Activated T-cell treated with anti-CD3 and anti-CD28 coated beads, Interleukin-2, amount 50 U/mL, for 72 hours (primary cell): ENCODE results near the gene USP44. TPM values are rescaled to one million over a fixed set of nuclear protein-coding genes. Genes with fewer than 3 reads are reported as not detected.
A peak's percentile ranks its signal among the peaks of the same experiment; 100 is the strongest.

ENCODE experiments used
- ATAC-seq, 2 donors: fragments of 150-1000 bp; cut with Tn5 transposase; replicated peaks in 1 of 2; 2 replicates each; pipeline ENCODE4 v1.10.0; 2021; ENCODE audit warnings: moderate library complexity in 2 of 2, mild to moderate bottlenecking in 1 of 2
- DNase-seq, 2 donors: peaks; one replicate each; pipeline ENCODE4 v3.0.0; 2021 to 2022; ENCODE audit warnings: mixed read lengths in 1 of 2
- H3K27ac Mint-ChIP-seq: one replicate; pipeline ENCODE4 v1.8.0; 2022; ENCODE audit warnings: mild to moderate bottlenecking, moderate library complexity, mixed read lengths
- H3K27me3 Mint-ChIP-seq: one replicate; pipeline ENCODE4 v1.8.0; 2022; ENCODE audit warnings: low read depth, mixed read lengths
- H3K36me3 Mint-ChIP-seq, 2 donors: one replicate each; pipeline ENCODE4 v1.8.0; 2022; ENCODE audit warnings: mixed read lengths in 2 of 2, mild to moderate bottlenecking in 1 of 2; ENCODE audit not compliant: insufficient read depth in 2 of 2
- H3K4me1 Mint-ChIP-seq: one replicate; pipeline ENCODE4 v1.8.0; 2022; ENCODE audit warnings: low read depth, mixed read lengths
- H3K4me3 Mint-ChIP-seq, 2 donors: one replicate each; pipeline ENCODE4 v1.8.0; 2022; ENCODE audit warnings: mild to moderate bottlenecking in 2 of 2, mixed read lengths in 2 of 2, moderate library complexity in 2 of 2
- H3K9me3 Mint-ChIP-seq, 2 donors: one replicate each; pipeline ENCODE4 v1.8.0; 2022; ENCODE audit warnings: mixed read lengths in 2 of 2
- total RNA-seq, 2 donors: library from RNA; stranded (reverse); gene quantifications; one replicate each; pipeline ENCODE4 v1.2.3, GENCODE V29; 2022

Gene USP44
- total RNA-seq, 2 donors from 2014 or later, result 8.4 to 12.0 TPM

GRCh38 chr12:95545303-95545702, 6.0 kb downstream of the USP44 start:
- peaks cover 1 to 2% of the 10 kb centered on the region in 2 donors for H3K9me3 Mint-ChIP-seq
- DNase-seq (no peak), ATAC-seq (no peak)
- no peak overlapping the region for H3K27ac Mint-ChIP-seq
- H3K27me3 Mint-ChIP-seq, result no peaks in the 10 kb centered on the region
- H3K4me3 Mint-ChIP-seq, result no peak overlapping the region
- peaks cover 4 to 6% of the 10 kb centered on the region in 2 donors for H3K36me3 Mint-ChIP-seq
- peaks cover 38% of the 10 kb centered on the region for H3K4me1 Mint-ChIP-seq

- no peak overlapping the region for H3K27ac Mint-ChIP-seq
- no peak for ATAC-seq
- H3K36me3 Mint-ChIP-seq, result peaks cover 4 to 6% of the 10 kb centered on the region in 2 donors
- DNase-seq, result no peak
- peaks cover 1 to 2% of the 10 kb centered on the region in 2 donors for H3K9me3 Mint-ChIP-seq
- H3K27me3 Mint-ChIP-seq, result no peaks in the 10 kb centered on the region
- peaks cover 37% of the 10 kb centered on the region for H3K4me1 Mint-ChIP-seq
- H3K4me3 Mint-ChIP-seq, result no peak overlapping the region
Measured at GRCh38 chr12:95544756-95545155, 6.5 kb downstream of the USP44 start.

GRCh38 chr12:95543305-95543704, 8.0 kb downstream of the USP44 start:
- H3K4me1 Mint-ChIP-seq, result peaks cover 29% of the 10 kb centered on the region
- H3K27ac Mint-ChIP-seq, result no peak overlapping the region
- DNase-seq, result no peak

GRCh38 chr12:95541436-95541835, 9.8 kb downstream of the USP44 start:
- no peaks in the 10 kb centered on the region for H3K27me3 Mint-ChIP-seq
- no peaks in the 10 kb centered on the region for H3K9me3 Mint-ChIP-seq
- no peak overlapping the region for H3K27ac Mint-ChIP-seq
- DNase-seq, result no peak
- no peak overlapping the region for H3K4me3 Mint-ChIP-seq
- no peak for ATAC-seq
- H3K4me1 Mint-ChIP-seq, result peaks cover 14% of the 10 kb centered on the region
- H3K36me3 Mint-ChIP-seq, result no peaks in the 10 kb centered on the region

More at GRCh38 chr12:95543305-95543704, 8.0 kb downstream of the USP44 start:
- no peak for ATAC-seq
- Mint-ChIP-seq H3K4me3 (no peak overlapping the region), H3K36me3 (peaks cover 0 to 2% of the 10 kb centered on the region in 2 donors), H3K9me3 (no peaks in the 10 kb centered on the region), H3K27me3 (no peaks in the 10 kb centered on the region)

GRCh38 chr12:95538656-95539055, 12.6 kb downstream of the USP44 start:
- DNase-seq (no peak), ATAC-seq (no peak)

GRCh38 chr12:95538006-95538405, 13.3 kb downstream of the USP44 start:
- no peaks in the 10 kb centered on the region for H3K36me3 Mint-ChIP-seq
- H3K4me3 Mint-ChIP-seq, result no peak overlapping the region
- DNase-seq, result no peak
- H3K9me3 Mint-ChIP-seq, result no peaks in the 10 kb centered on the region
- H3K4me1 Mint-ChIP-seq, result peaks cover 3% of the 10 kb centered on the region
- ATAC-seq, result no peak
- H3K27ac Mint-ChIP-seq, result no peak overlapping the region
- no peaks in the 10 kb centered on the region for H3K27me3 Mint-ChIP-seq

More at GRCh38 chr12:95538656-95539055, 12.6 kb downstream of the USP44 start:
- H3K27me3 Mint-ChIP-seq, result no peaks in the 10 kb centered on the region
- no peak overlapping the region for H3K4me3 Mint-ChIP-seq
- H3K9me3 Mint-ChIP-seq, result no peaks in the 10 kb centered on the region
- H3K4me1 Mint-ChIP-seq, result no peaks in the 10 kb centered on the region
- no peak overlapping the region for H3K27ac Mint-ChIP-seq
- H3K36me3 Mint-ChIP-seq, result no peaks in the 10 kb centered on the region

GRCh38 chr12:95533985-95534384, 17.3 kb downstream of the USP44 start:
- DNase-seq (no peak), ATAC-seq (no peak)
- Mint-ChIP-seq H3K27me3 (no peaks in the 10 kb centered on the region), H3K9me3 (no peaks in the 10 kb centered on the region), H3K27ac (no peak overlapping the region), H3K4me3 (no peak overlapping the region), H3K36me3 (peaks cover 0 to 4% of the 10 kb centered on the region in 2 donors), H3K4me1 (peaks cover 22% of the 10 kb centered on the region)

- no peaks in the 10 kb centered on the region for H3K9me3 Mint-ChIP-seq
- H3K4me1 Mint-ChIP-seq, result peaks cover 31% of the 10 kb centered on the region
- peak; percentile 41 to 57 for ATAC-seq
- DNase-seq, result no peak
- H3K27me3 Mint-ChIP-seq, result no peaks in the 10 kb centered on the region
- peaks cover 0 to 4% of the 10 kb centered on the region in 2 donors for H3K36me3 Mint-ChIP-seq
- no peak overlapping the region for H3K27ac Mint-ChIP-seq
- H3K4me3 Mint-ChIP-seq, result no peak overlapping the region
Measured at GRCh38 chr12:95532851-95533250, 18.4 kb downstream of the USP44 start.

GRCh38 chr12:95529693-95530225, 21.5 kb downstream of the USP44 start:
- Mint-ChIP-seq H3K9me3 (no peaks in the 10 kb centered on the region), H3K27me3 (no peaks in the 10 kb centered on the region), H3K4me3 (no peak overlapping the region), H3K36me3 (peaks cover 0 to 4% of the 10 kb centered on the region in 2 donors), H3K4me1 (peaks cover 32% of the 10 kb centered on the region), H3K27ac (no peak overlapping the region)
- ATAC-seq (no peak), DNase-seq (no peak)

- DNase-seq (no peak), ATAC-seq (no peak)
- Mint-ChIP-seq H3K4me3 (no peak overlapping the region), H3K27ac (no peak overlapping the region), H3K9me3 (no peaks in the 10 kb centered on the region), H3K4me1 (peaks cover 32% of the 10 kb centered on the region), H3K36me3 (peaks cover 0 to 4% of the 10 kb centered on the region in 2 donors), H3K27me3 (no peaks in the 10 kb centered on the region)
Measured at GRCh38 chr12:95528431-95528830, 22.8 kb downstream of the USP44 start.

- no peak overlapping the region for H3K4me3 Mint-ChIP-seq
- H3K27ac Mint-ChIP-seq, result no peak overlapping the region
- H3K27me3 Mint-ChIP-seq, result no peaks in the 10 kb centered on the region
- H3K4me1 Mint-ChIP-seq, result no peaks in the 10 kb centered on the region
- no peak for ATAC-seq
- peaks cover 0 to 2% of the 10 kb centered on the region in 2 donors for H3K36me3 Mint-ChIP-seq
- no peak for DNase-seq
- H3K9me3 Mint-ChIP-seq, result no peaks in the 10 kb centered on the region
Measured at GRCh38 chr12:95522692-95523091, 28.6 kb downstream of the USP44 start.

GRCh38 chr12:95520816-95521215, 30.5 kb downstream of the USP44 start:
- H3K27ac Mint-ChIP-seq, result peak overlapping the region; percentile 8
- no peak for ATAC-seq
- no peaks in the 10 kb centered on the region for H3K4me1 Mint-ChIP-seq
- no peak overlapping the region for H3K4me3 Mint-ChIP-seq
- H3K27me3 Mint-ChIP-seq, result no peaks in the 10 kb centered on the region
- peaks cover 0 to 2% of the 10 kb centered on the region in 2 donors for H3K36me3 Mint-ChIP-seq
- H3K9me3 Mint-ChIP-seq, result no peaks in the 10 kb centered on the region
- no peak for DNase-seq

- DNase-seq (no peak), ATAC-seq (no peak)
- H3K4me3 Mint-ChIP-seq, result no peak overlapping the region
- no peaks in the 10 kb centered on the region for H3K27me3 Mint-ChIP-seq
- H3K9me3 Mint-ChIP-seq, result no peaks in the 10 kb centered on the region
- H3K4me1 Mint-ChIP-seq, result no peaks in the 10 kb centered on the region
- no peak overlapping the region for H3K27ac Mint-ChIP-seq
- H3K36me3 Mint-ChIP-seq, result peaks cover 0 to 6% of the 10 kb centered on the region in 2 donors
Measured at GRCh38 chr12:95518944-95519343, 32.3 kb downstream of the USP44 start.

- DNase-seq (no peak), ATAC-seq (no peak)
- Mint-ChIP-seq H3K27ac (peak overlapping the region; percentile 38), H3K27me3 (no peaks in the 10 kb centered on the region), H3K36me3 (peaks cover 3 to 16% of the 10 kb centered on the region in 2 donors), H3K4me3 (no peak overlapping the region), H3K4me1 (no peaks in the 10 kb centered on the region), H3K9me3 (no peaks in the 10 kb centered on the region)
Measured at GRCh38 chr12:95517246-95517645, 34.0 kb downstream of the USP44 start.
